HCT116 (cell line): Measurements from ENCODE around the gene EIF4G2. TPM values are rescaled to one million over a fixed set of nuclear protein-coding genes. Genes with fewer than 3 reads are reported as not detected.

Experiments
- ATAC-seq: fragments of 200-7000 bp; cut with Tn5 transposase; 2 replicates; pipeline ENCODE4 v1.9.1; 2020; ENCODE audit warnings: mild to moderate bottlenecking, moderate library complexity
- BruUV-seq: library from RNA; stranded (reverse); fragments of 400-500 nt; replicated peaks from 2 replicates; lab custom pipeline; 2021; lab: Mats Ljungman, UMichigan
- CTCF ChIA-PET: fragments of 300-600 bp; sonication (Branson Sonifier 250); formaldehyde crosslinking; loops from one replicate; lab custom pipeline; 2021; ENCODE audit warnings: antibody characterized with exemption; lab: Charles Lee
- POLR2A ChIA-PET: fragments of 300-600, 350-600 bp; sonication (Branson Sonifier 250); formaldehyde crosslinking; loops from one replicate; lab custom pipeline; 2021; ENCODE audit warnings: antibody characterized with exemption; lab: Charles Lee
- RAD21 ChIA-PET, 2 experiments: fragments of 300-600 bp; sonication (Branson Sonifier 250); formaldehyde crosslinking; loops; one replicate each; lab custom pipeline; 2023; ENCODE audit warnings: low total read pairs in 2 of 2; ENCODE audit not compliant: uncharacterized antibody in 2 of 2, unreplicated experiment in 2 of 2, low non-redundant PET in 1 of 2; lab: Charles Lee
- DNase-seq: peaks from one replicate; pipeline ENCODE4 v3.0.0-alpha.2; 2010; ENCODE audit warnings: low read depth, low spot score
- H2AFZ ChIP-seq: fragments of 200-600 bp; shearing (Covaris generic), sonication (generic); 2 replicates; pipeline ENCODE4 v1.6.1; 2017; ENCODE audit warnings: low read depth, mixed run types, mixed read lengths, antibody characterized with exemption, low read length; ENCODE audit not compliant: poor library complexity, severe bottlenecking
- H3K27ac ChIP-seq: 2 replicates; pipeline ENCODE4 v1.5.1; 2012; ENCODE audit warnings: low read depth, low read length
- H3K27me3 ChIP-seq: fragments of 200-600 bp; sonication (generic); 2 replicates; pipeline ENCODE4 v1.6.1; 2016; ENCODE audit warnings: mixed run types, low read length, mixed read lengths; ENCODE audit not compliant: insufficient read depth
- H3K36me3 ChIP-seq, 2 experiments: fragments of 200-500 bp in 1 of 2; fragments of 200-600 bp in 1 of 2; sonication (Bioruptor generic) in 1 of 2; sonication (generic) in 1 of 2; 2 replicates each; pipeline versions ENCODE4 v1.5.1 to v1.6.1; 2014 to 2016; ENCODE audit warnings: low read length in 2 of 2, inconsistent platforms in 1 of 2, mixed read lengths in 1 of 2, mixed run types in 1 of 2; ENCODE audit not compliant: insufficient read depth in 2 of 2, control insufficient read depth in 1 of 2
- H3K4me1 ChIP-seq, 2 experiments: fragments of 200-600 bp in 1 of 2; sonication (generic) in 1 of 2; 2 replicates each; pipeline versions ENCODE4 v1.5.1 to v1.6.1; 2012 to 2017; ENCODE audit warnings: low read length in 2 of 2, inconsistent platforms in 1 of 2, mild to moderate bottlenecking in 1 of 2, mixed read lengths in 1 of 2, mixed run types in 1 of 2, moderate library complexity in 1 of 2; ENCODE audit not compliant: insufficient read depth in 2 of 2, control insufficient read depth in 1 of 2
- H3K4me2 ChIP-seq: fragments of 200-600 bp; sonication (generic); 2 replicates; pipeline ENCODE4 v1.6.1; 2017; ENCODE audit warnings: mixed run types, low read length, mixed read lengths
- H3K4me3 ChIP-seq, 2 experiments: fragments of 200-600 bp in 1 of 2; sonication (generic) in 1 of 2; replicated peaks in 1 of 2; 2 replicates each; pipeline ENCODE4 v1.5.1; 2011 to 2016; ENCODE audit warnings: low read length in 2 of 2, control low read depth in 1 of 2, low read depth in 1 of 2, mild to moderate bottlenecking in 1 of 2, mixed read lengths in 1 of 2, mixed run types in 1 of 2
- H3K79me2 ChIP-seq: fragments of 200-600 bp; sonication (generic); 2 replicates; pipeline ENCODE4 v1.6.1; 2017; ENCODE audit warnings: mild to moderate bottlenecking, mixed run types, low read length, moderate library complexity, mixed read lengths; ENCODE audit not compliant: insufficient read depth
- H3K9ac ChIP-seq: fragments of 200-600 bp; sonication (generic); 2 replicates; pipeline ENCODE4 v1.6.1; 2016; ENCODE audit warnings: low read length, mixed read lengths
- H3K9me2 ChIP-seq: fragments of 200-600 bp; sonication (generic), shearing (Covaris generic); 2 replicates; pipeline ENCODE4 v1.6.1; 2017; ENCODE audit warnings: mixed run types, mild to moderate bottlenecking, moderate library complexity; ENCODE audit not compliant: insufficient read depth
- H3K9me3 ChIP-seq, 2 experiments: fragments of 200-500 bp in 1 of 2; fragments of 200-600 bp in 1 of 2; sonication (Bioruptor generic) in 1 of 2; sonication (generic) in 1 of 2; 2 replicates each; pipeline ENCODE4 v1.6.1; 2014 to 2017; ENCODE audit warnings: low read length in 2 of 2, mixed read lengths in 2 of 2, inconsistent platforms in 1 of 2, low read depth in 1 of 2, mild to moderate bottlenecking in 1 of 2, mixed run types in 1 of 2, moderate library complexity in 1 of 2; ENCODE audit not compliant: control insufficient read depth in 1 of 2, insufficient read depth in 1 of 2
- H4K20me1 ChIP-seq: fragments of 200-600 bp; sonication (generic), shearing (Covaris generic); 2 replicates; pipeline ENCODE4 v1.6.1; 2017; ENCODE audit warnings: mixed run types, mild to moderate bottlenecking, moderate library complexity; ENCODE audit not compliant: insufficient read depth
- CBX3 ChIP-seq: IDR thresholded peaks from 2 replicates; pipeline ENCODE4 v1.6.1; 2012; ENCODE audit warnings: low read depth
- CEBPB ChIP-seq: IDR thresholded peaks from 2 replicates; pipeline ENCODE4 v1.6.1; 2012; ENCODE audit warnings: low read depth
- FOSL1 ChIP-seq: IDR thresholded peaks from 2 replicates; pipeline ENCODE4 v1.6.1; 2012; ENCODE audit warnings: low read depth
- JUND ChIP-seq: IDR thresholded peaks from 2 replicates; pipeline ENCODE4 v1.6.1; 2012
- MAX ChIP-seq: IDR thresholded peaks from 2 replicates; pipeline ENCODE4 v1.6.1; 2012
- POLR2A ChIP-seq: IDR thresholded peaks from 2 replicates; pipeline ENCODE4 v1.7.0; 2011; ENCODE audit warnings: borderline replicate concordance; ENCODE audit not compliant: insufficient read depth, insufficient read length; ENCODE audit errors: extremely low read depth
- POLR2AphosphoS5 ChIP-seq: IDR thresholded peaks from 2 replicates; pipeline ENCODE4 v1.6.1; 2011; ENCODE audit warnings: mild to moderate bottlenecking, low read depth, low read length, moderate library complexity
- RAD21 ChIP-seq: IDR thresholded peaks from 2 replicates; pipeline ENCODE4 v1.6.1; 2012; ENCODE audit warnings: low read depth, mild to moderate bottlenecking
- REST ChIP-seq: IDR thresholded peaks from 2 replicates; pipeline ENCODE4 v1.6.1; 2012; ENCODE audit warnings: low read depth
- SP1 ChIP-seq: IDR thresholded peaks from 2 replicates; pipeline ENCODE4 v1.6.1; 2012; ENCODE audit warnings: low read depth
- SRF ChIP-seq: IDR thresholded peaks from 2 replicates; pipeline ENCODE4 v1.6.1; 2012; ENCODE audit warnings: low read depth
- ZFX ChIP-seq: fragments of 450-650 bp; IDR thresholded peaks from 2 replicates; pipeline ENCODE4 v1.6.1; 2017
- ZNF274 ChIP-seq: fragments of 200-500 bp; sonication (Bioruptor generic); IDR thresholded peaks from 2 replicates; pipeline ENCODE4 v1.6.1; 2014; ENCODE audit warnings: mild to moderate bottlenecking, low read depth, low read length, inconsistent platforms
- intact Hi-C: fragments of 100-400 bp; cut with micrococcal nuclease; formaldehyde crosslinking; loops from 2 replicates; pipeline ENCODE4 v1.10.0; 2022
- total RNA-seq: library from RNA; stranded (reverse); gene quantifications from one replicate; pipeline ENCODE4 v1.2.1, GENCODE V29; 2021; ENCODE audit not compliant: unreplicated experiment
- TF ChIP-seq, protein P1 (sequence below): IDR thresholded peaks from 2 replicates; pipeline ENCODE4 v1.6.1; 2012

EIF4G2 gene
- total RNA-seq, 1 experiment from 2014 or later = 888 TPM

DNA sequence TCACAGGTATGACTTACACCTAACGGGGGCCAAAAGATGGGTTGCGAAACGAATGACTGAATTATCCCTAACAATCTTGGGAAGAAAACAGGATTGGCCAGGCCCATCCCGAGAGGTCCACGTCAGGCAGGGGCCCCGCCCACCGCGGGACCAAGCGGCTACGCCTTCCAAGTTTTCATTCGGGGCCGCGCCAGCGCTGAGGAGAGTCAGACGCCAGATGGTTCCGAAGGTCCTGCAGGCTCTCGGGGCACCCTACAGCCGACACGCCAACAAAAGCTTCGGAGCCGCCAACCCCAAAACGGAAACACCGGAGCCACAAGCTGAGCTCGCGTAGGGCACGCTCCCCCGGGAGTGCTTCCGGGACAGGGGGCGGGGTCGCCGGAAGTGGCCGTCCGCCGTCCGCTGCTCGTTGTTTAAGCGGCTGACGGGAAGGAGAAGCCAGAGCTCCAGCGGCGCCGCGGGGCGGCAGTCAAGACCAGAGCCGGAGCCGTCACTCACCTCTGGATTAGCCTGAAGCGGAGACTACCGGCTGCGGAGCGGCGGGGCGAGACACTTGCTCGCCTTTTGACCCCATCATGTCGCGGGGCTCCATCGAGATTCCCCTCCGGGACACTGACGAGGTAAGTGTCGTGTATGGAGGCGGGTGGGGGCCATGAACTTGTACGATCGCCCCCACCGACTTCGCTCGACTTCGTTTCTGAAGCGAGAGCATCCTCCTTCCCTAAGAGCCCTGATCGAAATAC lies 57.7 kb downstream of the EIF4G2 start, which contains the start of gene CTR9 (continued):
- TF ChIP-seq MAX = peak; percentile 94
- TF ChIP-seq JUND = no peak

DNA sequence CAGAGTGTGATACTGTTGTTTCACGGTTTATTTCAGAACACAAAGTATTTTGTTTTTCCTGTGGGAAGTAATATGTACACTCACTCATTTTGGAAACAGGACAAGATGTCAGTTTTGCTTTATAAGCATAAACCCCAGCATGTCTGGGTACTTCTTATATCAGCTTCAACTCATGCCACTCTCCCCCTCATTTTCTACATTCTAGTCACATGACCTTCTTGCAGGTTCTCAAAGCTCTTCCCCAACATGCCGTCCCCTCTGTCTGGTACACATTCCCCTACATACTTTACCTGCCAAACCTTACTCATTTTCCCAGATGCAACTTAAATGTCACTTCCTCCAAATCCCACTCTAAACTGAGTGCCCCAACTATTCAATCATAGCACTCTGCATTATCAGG lies 59.2 kb downstream of the EIF4G2 start:
- no peak overlapping the region; the same call in 1 of the 2 replicates for H3K4me2 ChIP-seq
- no peaks in the 10 kb centered on the region for H3K27me3 ChIP-seq
- no peaks in the 10 kb centered on the region for H4K20me1 ChIP-seq
- H3K4me3 ChIP-seq = no peak overlapping the region
- no peaks in the 10 kb centered on the region for H3K9me3 ChIP-seq
- POLR2A ChIA-PET = no interaction called here
- H3K9ac ChIP-seq = no peak overlapping the region
- no TSS peak for BruUV-seq
- no peak overlapping the region for H2AFZ ChIP-seq
- ATAC-seq = no peak
- peaks cover 33% of the 10 kb centered on the region for H3K79me2 ChIP-seq
- no peak overlapping the region; the same call in 1 of the 2 replicates for H3K27ac ChIP-seq
- H3K9me2 ChIP-seq = no peaks in the 10 kb centered on the region
- no peak for TF ChIP-seq POLR2AphosphoS5
- TF ChIP-seq POLR2A = no peak
- no peak for TF ChIP-seq FOSL1
- TF ChIP-seq CBX3 = no peak
- no peak for TF ChIP-seq CEBPB
- no peak for TF ChIP-seq REST
- TF ChIP-seq MAX = no peak
- no peak for TF ChIP-seq ZFX
- TF ChIP-seq SRF = no peak
- TF ChIP-seq JUND = no peak
- TF ChIP-seq SP1 = no peak
- TF ChIP-seq, protein P1, sequence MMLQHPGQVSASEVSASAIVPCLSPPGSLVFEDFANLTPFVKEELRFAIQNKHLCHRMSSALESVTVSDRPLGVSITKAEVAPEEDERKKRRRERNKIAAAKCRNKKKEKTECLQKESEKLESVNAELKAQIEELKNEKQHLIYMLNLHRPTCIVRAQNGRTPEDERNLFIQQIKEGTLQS = no peak
- no peak for TF ChIP-seq ZNF274
- no peak for TF ChIP-seq RAD21
- peaks cover 13 to 18% of the 10 kb centered on the region in 2 experiments; a peak in 3 of 4 replicates for H3K36me3 ChIP-seq
- intact Hi-C loops = no loop called here
- peaks cover 7 to 22% of the 10 kb centered on the region in 2 experiments; a peak in 3 of 4 replicates for H3K4me1 ChIP-seq
- RAD21 ChIA-PET = no interaction called here
- CTCF ChIA-PET = no interaction called here
- no peak for DNase-seq
